ENCODE measurements around the gene ZFYVE16. TPM values are rescaled to one million over a fixed set of nuclear protein-coding genes. Genes with fewer than 3 reads are reported as not detected.
"Not testable (repeated sequence)": the region's sequence is repeated elsewhere in the genome, so short reads cannot be mapped to it uniquely, and the experiment has no call there.

Gene ZFYVE16
- total RNA-seq, 4 donors from 2014 or later, result 24.3 to 64.0 (median 34.0) TPM

- DNase-seq, result no peak
- Histone ChIP-seq H3K9me3 (no peaks in the 10 kb centered on the region), H3K36me3 (no peaks in the 10 kb centered on the region), H3K4me1 (peaks cover 0 to 8% (median 0%) of the 10 kb centered on the region in 4 donors), H3K4me3 (no peak overlapping the region), H3K27me3 (no peaks in the 10 kb centered on the region), H3K27ac (no peak overlapping the region)
- in situ Hi-C loops (cut with MboI; ENCODE audit: low pct_ligation_motif_present in 1 of 4, low pct_unique_long_range_greater_than_20kb in 1 of 4, low sequenced_read_pairs in 3 of 4) (no loop called here), intact Hi-C loops (cut with DNase I; ENCODE audit: low total_unique reads) (no loop called here)
- WGBS, 2 donors (ENCODE audit: low coverage in 1 of 2), result 89% methylated on average over 1 of the region's 1 CpG; no CpG with 5 or more reads in 1 of the 2 donors
- no peak for TF ChIP-seq CTCF (IDR thresholded peaks at IDR 0.05)
These were observed 10.1 kb downstream of the ZFYVE16 start for GRCh38 chr5:80417973-80418372.

- in situ Hi-C loops (cut with MboI; ENCODE audit: low pct_ligation_motif_present in 1 of 4, low pct_unique_long_range_greater_than_20kb in 1 of 4, low sequenced_read_pairs in 3 of 4); H3K36me3 ChIP-seq; DNase-seq; H3K27me3 ChIP-seq; intact Hi-C loops (cut with DNase I; ENCODE audit: low total_unique reads); H3K27ac ChIP-seq; H3K4me3 ChIP-seq; H3K9me3 ChIP-seq: not testable (repeated sequence)
- WGBS, 2 donors (ENCODE audit: low coverage in 1 of 2), result 98 to 100% methylated on average over 1 to 3 of the region's 3 CpGs
- H3K4me1 ChIP-seq, result peaks cover 0 to 14% (median 2%) of the 10 kb centered on the region in 4 donors
These were observed 16.5 kb downstream of the ZFYVE16 start for GRCh38 chr5:80424365-80424764.

GRCh38 chr5:80435476-80435875, 27.6 kb downstream of the ZFYVE16 start:
- in situ Hi-C loops (cut with MboI; ENCODE audit: low pct_ligation_motif_present in 1 of 4, low pct_unique_long_range_greater_than_20kb in 1 of 4, low sequenced_read_pairs in 3 of 4), result no loop called here
- 88 to 95% methylated on average over 3 to 8 of the region's 8 CpGs for WGBS, 2 donors (ENCODE audit: low coverage in 1 of 2)

GRCh38 chr5:80437326-80437725, 29.5 kb downstream of the ZFYVE16 start:
- TF ChIP-seq EP300 (IDR thresholded peaks at IDR 0.05; ENCODE audit: low read depth) (no peak), POLR2AphosphoS5 (IDR thresholded peaks at IDR 0.05) (no peak)
- in situ Hi-C loops (cut with MboI; ENCODE audit: low pct_ligation_motif_present in 1 of 4, low pct_unique_long_range_greater_than_20kb in 1 of 4, low sequenced_read_pairs in 3 of 4), result no loop called here
- intact Hi-C loops (cut with DNase I; ENCODE audit: low total_unique reads), result no loop called here
- H3K4me3 ChIP-seq, result no peak overlapping the region
- no peaks in the 10 kb centered on the region for H3K27me3 ChIP-seq
- no peaks in the 10 kb centered on the region for H3K4me1 ChIP-seq
- peaks cover 0 to 26% (median 9%) of the 10 kb centered on the region in 4 donors for H3K36me3 ChIP-seq
- DNase-seq, result no peak
- no peak overlapping the region for H3K27ac ChIP-seq
- WGBS, 2 donors (ENCODE audit: low coverage in 1 of 2), result 88 to 89% methylated on average over 3 of the region's 3 CpGs
- no peaks in the 10 kb centered on the region for H3K9me3 ChIP-seq

More at GRCh38 chr5:80435476-80435875, 27.6 kb downstream of the ZFYVE16 start:
- Histone ChIP-seq H3K4me3 (no peak overlapping the region), H3K27me3 (no peaks in the 10 kb centered on the region), H3K9me3 (no peaks in the 10 kb centered on the region), H3K36me3 (peaks cover 0 to 26% (median 9%) of the 10 kb centered on the region in 4 donors), H3K4me1 (no peaks in the 10 kb centered on the region), H3K27ac (no peak overlapping the region)
- TF ChIP-seq CTCF (IDR thresholded peaks at IDR 0.05), result no peak
- TF ChIP-seq POLR2AphosphoS5 (IDR thresholded peaks at IDR 0.05), result no peak
- no peak for TF ChIP-seq EP300 (IDR thresholded peaks at IDR 0.05; ENCODE audit: low read depth)
- TF ChIP-seq POLR2A (IDR thresholded peaks at IDR 0.05), result no peak
- intact Hi-C loops (cut with DNase I; ENCODE audit: low total_unique reads), result no loop called here
- DNase-seq, result no peak

- no peak for TF ChIP-seq POLR2AphosphoS5 (IDR thresholded peaks at IDR 0.05)
- no peak for TF ChIP-seq CTCF (IDR thresholded peaks at IDR 0.05)
- no peak for TF ChIP-seq POLR2A (IDR thresholded peaks at IDR 0.05)
- no peak for TF ChIP-seq EP300 (IDR thresholded peaks at IDR 0.05; ENCODE audit: low read depth)
- WGBS, 2 donors (ENCODE audit: low coverage in 1 of 2), result 91 to 97% methylated on average over 4 of the region's 4 CpGs
- Histone ChIP-seq H3K36me3 (peaks cover 0 to 34% (median 12%) of the 10 kb centered on the region in 4 donors), H3K27me3 (no peaks in the 10 kb centered on the region), H3K4me3 (no peak overlapping the region), H3K27ac (no peak overlapping the region), H3K4me1 (no peaks in the 10 kb centered on the region), H3K9me3 (no peaks in the 10 kb centered on the region)
- DNase-seq, result no peak
- in situ Hi-C loops (cut with MboI; ENCODE audit: low pct_ligation_motif_present in 1 of 4, low pct_unique_long_range_greater_than_20kb in 1 of 4, low sequenced_read_pairs in 3 of 4), result no loop called here
- intact Hi-C loops (cut with DNase I; ENCODE audit: low total_unique reads), result no loop called here
These were observed 30.9 kb downstream of the ZFYVE16 start for GRCh38 chr5:80438739-80439138.
